AG04450 (cell line): ENCODE results near the gene ENO2. TPM values are rescaled to one million over a fixed set of nuclear protein-coding genes. Genes with fewer than 3 reads are reported as not detected.
A peak's percentile ranks its signal among the peaks of the same experiment; 100 is the strongest.
"Not testable (repeated sequence)": the region's sequence is repeated elsewhere in the genome, so short reads cannot be mapped to it uniquely, and the experiment has no call there.

Source experiments
- CTCF ChIA-PET: fragments of 300-600, 350-600 bp; formaldehyde crosslinking; extraction: SDS; loops from one replicate; lab custom pipeline; 2022; ENCODE audit warnings: antibody characterized with exemption, inconsistent platforms; lab: Charles Lee
- POLR2A ChIA-PET: fragments of 350-600 bp; formaldehyde crosslinking; extraction: SDS; loops from one replicate; lab custom pipeline; 2021; ENCODE audit warnings: antibody characterized with exemption, inconsistent platforms; lab: Yijun Ruan, JAX
- DNase-seq: peaks from one replicate; pipeline ENCODE4 v3.0.0-alpha.2; 2011; ENCODE audit warnings: low read depth, low spot score
- H3K27ac ChIP-seq: one replicate; pipeline ENCODE4 v1.5.1; 2012; ENCODE audit warnings: low read depth, low read length, control low read depth
- H3K27me3 ChIP-seq: one replicate; pipeline ENCODE4 v1.6.0; 2012; ENCODE audit warnings: low read length; ENCODE audit not compliant: control insufficient read depth, insufficient read depth
- H3K4me3 ChIP-seq: 2 replicates; pipeline ENCODE4 v1.5.1; 2011; ENCODE audit warnings: mild to moderate bottlenecking, low read depth, low read length, control low read depth
- H3K9me3 ChIP-seq: 2 replicates; pipeline ENCODE4 v1.5.1; 2012; ENCODE audit warnings: low read length; ENCODE audit not compliant: control insufficient read depth, insufficient read depth
- polyA plus RNA-seq: library from polyadenylated mRNA; depleted of rRNA; stranded (reverse); fragments of >200 nt; gene quantifications from 2 replicates; pipeline ENCODE4 v1.2.3, GENCODE V29; 2011
- TF ChIP-seq, protein P1 (sequence below): IDR thresholded peaks from 2 replicates; pipeline ENCODE4 v1.5.1; 2011; ENCODE audit warnings: low read depth, low read length, control low read depth, inconsistent platforms

Gene ENO2
- polyA plus RNA-seq, 1 experiment, result 25.4 TPM

DNA sequence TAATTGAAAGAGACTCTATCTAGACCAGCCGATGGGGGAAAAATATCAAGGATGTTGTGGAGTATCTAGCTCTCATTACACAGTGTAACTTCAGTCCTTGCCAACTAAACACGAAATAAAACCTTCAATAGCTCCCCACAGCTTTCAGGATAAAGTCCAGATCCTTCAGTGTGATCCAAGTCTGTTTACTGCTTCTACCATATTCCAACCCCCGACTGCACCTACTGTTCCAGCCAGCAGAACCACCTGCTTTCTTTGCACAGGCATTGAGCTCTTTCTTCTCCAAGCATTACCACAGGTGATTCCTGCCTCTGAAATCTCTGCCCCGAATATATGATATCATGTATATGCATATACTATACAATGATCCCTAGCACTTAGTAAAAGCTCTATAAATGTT is 11.9 kb upstream of the ENO2 start:
- Histone ChIP-seq H3K27me3 (no peaks in the 10 kb centered on the region), H3K4me3 (no peak overlapping the region), H3K27ac (no peak overlapping the region), H3K9me3 (no peaks in the 10 kb centered on the region)
- TF ChIP-seq, protein P1, sequence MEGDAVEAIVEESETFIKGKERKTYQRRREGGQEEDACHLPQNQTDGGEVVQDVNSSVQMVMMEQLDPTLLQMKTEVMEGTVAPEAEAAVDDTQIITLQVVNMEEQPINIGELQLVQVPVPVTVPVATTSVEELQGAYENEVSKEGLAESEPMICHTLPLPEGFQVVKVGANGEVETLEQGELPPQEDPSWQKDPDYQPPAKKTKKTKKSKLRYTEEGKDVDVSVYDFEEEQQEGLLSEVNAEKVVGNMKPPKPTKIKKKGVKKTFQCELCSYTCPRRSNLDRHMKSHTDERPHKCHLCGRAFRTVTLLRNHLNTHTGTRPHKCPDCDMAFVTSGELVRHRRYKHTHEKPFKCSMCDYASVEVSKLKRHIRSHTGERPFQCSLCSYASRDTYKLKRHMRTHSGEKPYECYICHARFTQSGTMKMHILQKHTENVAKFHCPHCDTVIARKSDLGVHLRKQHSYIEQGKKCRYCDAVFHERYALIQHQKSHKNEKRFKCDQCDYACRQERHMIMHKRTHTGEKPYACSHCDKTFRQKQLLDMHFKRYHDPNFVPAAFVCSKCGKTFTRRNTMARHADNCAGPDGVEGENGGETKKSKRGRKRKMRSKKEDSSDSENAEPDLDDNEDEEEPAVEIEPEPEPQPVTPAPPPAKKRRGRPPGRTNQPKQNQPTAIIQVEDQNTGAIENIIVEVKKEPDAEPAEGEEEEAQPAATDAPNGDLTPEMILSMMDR, result no peak
- DNase-seq, result no peak
- ChIA-PET CTCF (interaction anchor here (0.7 to 1.5 kb wide), 5 partner anchors 11 to 59 kb away, joined by 3 to 16 read pairs (median 3); partner anchors contain the start of gene SPSB2), POLR2A (interaction anchor here (1.1 to 1.6 kb wide), 2 partner anchors 11 to 29 kb away, joined by 5 read pairs; partner anchors contain the start of gene SPSB2)

DNA sequence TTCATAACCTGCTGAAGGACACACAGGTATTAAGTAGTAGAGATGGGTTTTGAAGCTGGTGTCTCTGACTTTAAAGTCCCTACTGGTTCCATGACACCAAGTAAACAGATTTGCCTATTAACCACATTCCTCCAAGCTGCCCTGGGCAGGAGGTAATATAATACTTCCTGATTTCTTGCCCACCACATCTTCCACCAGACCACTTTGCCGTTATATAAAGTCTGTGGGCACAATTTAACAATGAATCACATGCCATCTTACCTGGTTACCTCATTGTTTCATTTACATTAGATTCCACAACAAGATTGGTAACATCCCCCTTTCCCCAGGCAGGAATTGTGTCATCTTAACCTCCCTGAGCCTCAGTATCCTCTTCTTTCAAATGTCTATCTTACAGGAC is 10.7 kb upstream of the ENO2 start:
- POLR2A ChIA-PET, result no interaction called here
- no peaks in the 10 kb centered on the region for H3K9me3 ChIP-seq
- no peak for DNase-seq
- no peak overlapping the region for H3K27ac ChIP-seq
- H3K27me3 ChIP-seq, result no peaks in the 10 kb centered on the region
- no peak overlapping the region for H3K4me3 ChIP-seq
- CTCF ChIA-PET, result interaction anchor here (1.0 to 4.3 kb wide), 2 partner anchors 12 to 21 kb away, joined by 3 to 21 read pairs; no protein-coding TSS in a partner anchor
- TF ChIP-seq, protein P1, result no peak

DNA sequence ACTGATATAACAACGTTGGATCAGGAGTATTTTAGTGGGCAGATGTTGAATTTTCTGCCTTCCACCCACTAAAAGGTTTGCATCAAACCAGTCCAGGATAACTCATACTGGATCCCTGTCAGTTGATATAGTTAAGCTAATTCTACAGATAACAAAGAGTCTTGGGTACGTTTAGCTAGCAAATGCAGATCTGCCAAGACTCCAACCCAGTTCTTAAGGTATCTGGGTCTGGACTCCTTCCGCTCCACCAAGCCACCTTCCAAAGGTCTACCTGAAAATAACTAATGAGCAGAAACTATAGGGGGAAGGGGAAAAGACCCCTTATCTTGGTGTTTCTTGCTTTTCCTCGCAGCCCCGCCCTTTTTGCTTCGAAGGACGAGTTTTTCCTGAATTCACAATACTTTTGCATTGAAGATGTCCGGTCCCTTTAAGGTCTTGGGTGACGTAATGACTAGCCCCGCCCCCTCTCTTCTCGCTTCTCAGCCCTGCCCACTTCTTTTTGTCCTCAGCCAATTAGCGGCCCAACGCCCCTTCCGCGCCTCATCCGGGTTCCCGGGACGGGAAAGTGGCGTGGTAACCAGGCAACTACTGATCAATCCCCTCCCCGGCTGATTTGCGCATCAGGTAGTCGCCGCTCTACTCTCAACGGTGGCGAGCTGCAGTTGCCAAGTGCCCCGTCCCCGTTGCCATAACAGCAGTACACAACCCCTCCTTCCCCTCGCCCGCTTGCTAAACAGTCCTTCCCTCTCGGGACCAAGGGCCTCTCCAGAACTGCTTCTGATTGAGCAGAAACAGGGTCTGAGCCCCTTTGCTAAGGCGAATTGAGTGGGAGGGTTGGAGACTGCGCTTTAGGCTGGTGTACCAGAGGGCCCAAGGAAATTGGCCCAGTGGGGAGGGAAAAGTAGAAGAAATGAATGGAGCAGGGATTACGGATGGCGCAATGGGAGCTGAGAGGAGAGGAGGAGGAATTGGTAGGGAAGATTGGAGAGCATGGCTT is 9.8 kb upstream of the ENO2 start, which contains the start of gene LRRC23:
Gene LRRC23, plus strand, starts transcription at position 543 of the 997 bp plus-strand sequence. CDS start 812 bp downstream, outside the sequence.
- POLR2A ChIA-PET, result interaction anchor here (1.0 to 1.6 kb wide), 2 partner anchors 13 to 31 kb away, joined by 3 to 4 read pairs; partner anchors contain the start of gene SPSB2
- Histone ChIP-seq H3K27ac (peak within 1 kb of the TSS; percentile 57), H3K4me3 (peak within 1 kb of the TSS; percentile 96), H3K9me3 (no peaks in the 10 kb centered on the region), H3K27me3 (no peaks in the 10 kb centered on the region)
- CTCF ChIA-PET, result interaction anchor here (0.6 to 4.4 kb wide), 6 partner anchors 9 to 36 kb away, joined by 3 to 23 read pairs (median 5); partner anchors contain the start of genes ENO2 and SPSB2
- peak; percentile 83 for DNase-seq
- TF ChIP-seq, protein P1, result no peak

DNA sequence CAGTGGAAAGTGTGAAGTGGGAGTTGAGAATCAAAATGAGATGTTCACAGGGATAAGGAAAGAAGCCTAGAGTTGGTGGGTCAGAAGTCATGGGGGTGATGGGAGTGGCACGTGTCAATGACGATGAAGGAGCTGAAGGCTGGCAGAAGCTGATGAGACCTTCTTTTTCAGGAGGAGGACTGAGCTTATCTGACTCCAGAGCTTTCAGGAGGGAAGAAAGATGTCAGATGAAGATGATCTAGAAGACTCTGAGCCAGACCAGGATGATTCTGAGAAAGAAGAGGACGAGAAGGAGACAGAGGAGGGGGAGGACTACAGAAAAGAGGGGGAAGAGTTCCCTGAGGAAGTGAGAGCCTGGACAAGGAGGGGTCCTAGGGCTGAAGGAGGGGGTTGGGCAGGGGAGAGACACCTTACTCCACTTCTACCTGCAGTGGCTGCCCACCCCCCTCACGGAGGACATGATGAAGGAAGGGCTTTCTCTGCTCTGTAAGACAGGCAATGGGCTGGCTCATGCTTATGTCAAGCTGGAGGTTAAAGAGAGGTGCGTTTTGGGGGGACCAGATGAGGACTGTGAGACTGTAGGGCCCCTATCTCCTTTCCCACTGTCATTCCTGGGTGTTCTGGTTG is 8.9 kb upstream of the ENO2 start:
- POLR2A ChIA-PET, result interaction anchor here (1.6 kb wide), 1 partner anchor 14 kb away, joined by 4 read pairs; no protein-coding TSS in a partner anchor
- peak overlapping the region; percentile 96 for H3K4me3 ChIP-seq
- TF ChIP-seq, protein P1, result no peak

DNA sequence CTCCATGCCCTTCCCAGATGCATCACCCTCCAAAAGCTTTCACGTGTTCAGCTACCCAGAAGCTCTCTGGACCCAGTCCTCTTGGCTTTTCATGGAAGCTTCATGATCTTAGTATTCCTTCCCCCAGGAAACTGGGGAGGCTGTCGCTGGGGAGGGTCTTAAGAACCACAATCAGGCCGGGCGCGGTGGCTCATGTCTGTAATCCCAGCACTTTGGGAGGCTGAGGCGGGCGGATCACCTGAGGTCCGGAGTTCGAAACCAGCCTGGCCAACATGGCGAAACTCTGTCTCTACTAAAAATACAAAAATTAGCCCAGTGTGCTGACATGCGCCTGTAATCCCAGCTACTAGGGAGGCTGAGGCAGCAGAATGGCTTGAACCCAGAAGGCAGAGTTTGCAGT is 6.2 kb upstream of the ENO2 start:
- not testable (repeated sequence) for H3K27ac ChIP-seq, H3K9me3 ChIP-seq, H3K27me3 ChIP-seq, H3K4me3 ChIP-seq, DNase-seq
- ChIA-PET CTCF (interaction anchor here (1.1 to 4.4 kb wide), 3 partner anchors 17 to 35 kb away, joined by 3 to 23 read pairs (median 4); partner anchors contain the start of gene SPSB2), POLR2A (interaction anchor here (0.5 to 1.2 kb wide), 4 partner anchors 17 to 374 kb away, joined by 3 to 5 read pairs (median 4); partner anchors contain the start of genes GAPDH and SPSB2)

More for the DNA sequence above, 8.9 kb upstream of the ENO2 start:
- Histone ChIP-seq H3K27ac (no peak overlapping the region), H3K9me3 (no peaks in the 10 kb centered on the region), H3K27me3 (no peaks in the 10 kb centered on the region)
- no peak for DNase-seq
- CTCF ChIA-PET, result interaction anchor here (0.6 to 4.4 kb wide), 5 partner anchors 8 to 36 kb away, joined by 3 to 23 read pairs (median 6); partner anchors contain the start of genes ENO2 and SPSB2
